GM21360 (cell line): ENCODE results near the gene DDX10.

Source experiments
- ATAC-seq: cut with Tn5 transposase; IDR thresholded peaks from one replicate; pipeline ENCODE4 v1.9.1; 2021; ENCODE audit warnings: mild to moderate bottlenecking, moderate library complexity; ENCODE audit not compliant: unreplicated experiment

The DDX10 gene

GRCh38 chr11:108865406-108865805, 200.5 kb downstream of the DDX10 start:
- no peak for ATAC-seq

DNA sequence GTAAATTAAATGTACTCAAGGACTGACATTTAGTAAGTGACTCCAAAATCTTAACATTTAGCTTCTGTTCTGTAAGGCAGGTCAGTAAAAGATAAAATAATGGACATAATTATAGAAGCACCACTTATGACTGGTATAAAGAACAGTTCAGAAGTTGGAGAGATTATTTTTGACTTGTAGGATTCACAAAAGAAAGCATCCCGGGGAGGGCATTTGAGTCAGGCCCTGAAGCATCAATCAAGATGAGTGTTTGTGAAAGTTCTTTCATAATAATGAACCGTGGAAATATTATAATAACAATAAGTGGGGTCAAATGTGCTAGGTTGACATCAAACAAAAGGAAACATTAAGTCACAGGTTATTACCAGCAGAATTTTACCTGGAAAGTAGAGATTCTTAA, 201.9 kb downstream of the DDX10 start:
- no peak for ATAC-seq

GRCh38 chr11:108870373-108871020, 205.6 kb downstream of the DDX10 start:
- no peak for ATAC-seq

DNA sequence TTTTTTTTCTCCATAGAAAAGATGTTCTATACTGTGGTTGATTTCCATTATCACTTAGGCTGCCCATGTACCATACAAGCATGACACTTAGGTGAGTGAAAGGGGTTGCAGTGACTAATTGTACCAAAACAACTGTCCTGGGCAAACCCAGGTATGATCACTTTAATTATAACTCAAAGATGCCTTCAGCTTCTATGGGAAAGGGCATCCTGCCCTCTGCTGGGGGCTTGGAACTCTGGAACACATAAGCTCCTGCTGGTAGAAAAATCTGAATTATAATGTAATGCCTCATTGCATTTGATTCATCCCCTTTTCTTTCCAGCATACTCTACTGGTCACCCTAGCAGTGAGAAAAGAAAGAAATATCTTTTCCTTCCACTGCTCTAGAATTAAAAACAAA, 206.3 kb downstream of the DDX10 start:
- no peak for ATAC-seq

DNA sequence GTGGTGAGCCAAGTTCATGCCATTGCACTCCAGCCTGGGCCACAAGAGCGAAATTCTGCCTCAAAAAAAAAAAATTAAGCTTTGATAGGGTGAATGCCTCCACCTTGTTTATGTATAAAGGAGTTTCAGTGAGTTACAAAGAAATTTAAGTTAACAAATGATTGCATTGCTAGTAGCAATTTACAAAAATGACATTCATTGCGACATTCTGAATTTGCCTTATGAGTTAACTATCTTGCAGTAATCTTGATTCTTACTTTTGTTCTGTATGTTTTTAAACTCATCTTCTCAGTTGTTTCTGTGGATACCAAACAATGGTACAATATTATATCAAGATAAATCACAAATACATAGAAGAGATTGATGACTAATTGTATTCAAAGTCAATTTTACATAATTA, 207.0 kb downstream of the DDX10 start:
- no peak for ATAC-seq

- ATAC-seq: no peak
Measured at GRCh38 chr11:108872781-108873291, 208.0 kb downstream of the DDX10 start.

GRCh38 chr11:108873310-108873709, 208.4 kb downstream of the DDX10 start:
- no peak for ATAC-seq

- ATAC-seq: no peak
Measured at GRCh38 chr11:108873941-108874340, 209.1 kb downstream of the DDX10 start.

DNA sequence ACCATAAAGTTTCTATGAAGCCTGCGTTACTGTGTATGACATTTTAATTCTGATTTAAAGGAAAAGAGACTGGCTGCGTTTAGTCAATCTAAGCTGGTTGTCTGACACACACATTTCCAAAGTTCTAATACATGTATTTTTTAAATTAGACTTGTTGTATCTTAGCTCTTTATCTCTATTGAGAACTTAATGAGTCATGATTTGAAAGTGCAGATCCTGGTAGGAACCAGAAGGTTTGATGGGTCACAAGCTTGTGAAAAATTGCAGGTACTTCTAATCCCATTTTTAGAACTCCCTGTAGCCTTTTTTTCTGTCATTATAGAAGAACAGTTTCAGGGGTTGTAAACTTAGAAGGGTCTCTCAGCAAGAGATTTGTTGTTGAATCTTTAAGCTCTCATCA, 210.3 kb downstream of the DDX10 start:
- no peak for ATAC-seq

DNA sequence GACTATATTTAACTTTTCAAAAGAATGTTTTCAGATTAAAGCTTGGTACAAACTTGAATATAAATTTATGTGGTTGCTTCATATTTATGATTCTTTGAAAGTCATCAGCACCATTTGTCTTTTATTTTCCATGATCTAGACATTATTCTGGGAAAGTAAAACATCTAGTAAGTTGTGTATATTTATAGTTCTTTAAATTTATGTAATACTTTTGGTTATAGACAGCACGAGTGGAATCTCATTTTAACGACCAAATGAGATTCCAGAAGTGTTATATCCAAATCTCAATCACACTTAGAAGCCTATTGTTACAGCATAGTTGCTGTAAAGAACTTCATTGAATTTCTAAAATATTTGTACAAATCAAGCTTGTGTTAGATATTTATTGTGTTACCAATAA, 212.3 kb downstream of the DDX10 start:
- no peak for ATAC-seq

DNA sequence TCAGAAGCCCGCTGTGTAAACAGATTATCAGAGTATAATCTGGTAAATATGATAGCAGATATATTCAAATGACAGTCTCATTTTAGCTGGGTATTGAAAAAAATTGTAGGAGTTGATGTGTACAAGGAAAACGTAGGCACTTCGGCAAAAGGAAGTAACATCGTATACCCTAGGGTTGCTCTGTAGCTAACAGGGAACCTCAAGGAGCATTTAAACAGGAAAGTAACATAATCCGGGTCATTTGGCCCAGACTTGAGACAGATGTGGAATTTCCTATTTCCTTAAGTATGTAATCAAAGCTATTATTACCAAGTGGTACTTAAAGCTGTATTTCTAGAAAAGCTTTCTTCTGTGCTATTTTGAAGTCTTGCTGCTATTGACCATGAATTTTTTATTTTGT, 215.6 kb downstream of the DDX10 start:
- ATAC-seq: no peak

DNA sequence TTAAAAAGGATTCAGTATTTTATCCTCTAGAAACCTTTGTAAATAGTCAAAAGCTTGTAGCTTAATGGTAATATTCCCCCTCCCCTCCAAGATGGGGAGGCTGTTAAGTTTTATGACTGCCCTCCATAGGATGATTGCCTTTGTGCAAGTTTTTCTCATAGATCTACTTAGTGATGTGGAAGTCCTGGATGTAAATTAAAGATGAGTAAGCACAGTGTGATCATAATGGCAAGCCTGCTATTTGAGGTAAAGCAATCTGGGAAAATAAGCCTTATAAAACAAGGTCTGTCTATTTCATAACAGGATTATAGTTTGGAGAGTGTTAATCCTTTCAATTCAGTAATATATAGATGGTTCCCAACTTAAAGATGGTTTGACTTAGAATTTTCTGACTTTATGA, 216.3 kb downstream of the DDX10 start:
- ATAC-seq: no peak

DNA sequence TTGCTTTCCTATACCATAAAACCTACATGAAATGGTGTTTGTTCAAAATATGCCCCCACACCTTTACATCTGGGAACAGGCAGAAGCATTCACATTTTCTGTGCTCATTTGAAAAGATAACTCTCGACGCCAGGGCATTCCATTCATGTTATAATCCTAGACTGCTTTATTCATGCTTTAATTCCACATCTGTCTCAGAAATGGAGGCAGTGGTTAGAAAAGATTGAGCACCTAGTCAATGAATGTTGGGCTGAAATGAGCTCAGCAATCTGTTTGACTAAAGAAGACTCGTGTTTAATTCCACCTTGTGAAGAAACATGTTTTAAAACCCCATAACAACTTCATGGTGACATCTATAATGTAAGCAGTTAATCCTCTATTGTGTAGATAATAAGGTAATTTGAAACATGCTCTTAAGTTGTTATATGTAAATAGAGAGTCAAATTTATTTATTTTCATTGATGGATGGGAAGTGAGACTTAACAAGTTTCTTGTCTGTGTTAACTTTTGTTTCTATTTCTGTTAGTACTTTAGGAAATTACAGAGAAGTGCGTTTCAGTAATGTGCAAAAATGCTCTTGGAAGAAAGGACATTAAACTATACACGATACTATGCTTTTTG, 217.5 kb downstream of the DDX10 start:
- ATAC-seq: no peak

DNA sequence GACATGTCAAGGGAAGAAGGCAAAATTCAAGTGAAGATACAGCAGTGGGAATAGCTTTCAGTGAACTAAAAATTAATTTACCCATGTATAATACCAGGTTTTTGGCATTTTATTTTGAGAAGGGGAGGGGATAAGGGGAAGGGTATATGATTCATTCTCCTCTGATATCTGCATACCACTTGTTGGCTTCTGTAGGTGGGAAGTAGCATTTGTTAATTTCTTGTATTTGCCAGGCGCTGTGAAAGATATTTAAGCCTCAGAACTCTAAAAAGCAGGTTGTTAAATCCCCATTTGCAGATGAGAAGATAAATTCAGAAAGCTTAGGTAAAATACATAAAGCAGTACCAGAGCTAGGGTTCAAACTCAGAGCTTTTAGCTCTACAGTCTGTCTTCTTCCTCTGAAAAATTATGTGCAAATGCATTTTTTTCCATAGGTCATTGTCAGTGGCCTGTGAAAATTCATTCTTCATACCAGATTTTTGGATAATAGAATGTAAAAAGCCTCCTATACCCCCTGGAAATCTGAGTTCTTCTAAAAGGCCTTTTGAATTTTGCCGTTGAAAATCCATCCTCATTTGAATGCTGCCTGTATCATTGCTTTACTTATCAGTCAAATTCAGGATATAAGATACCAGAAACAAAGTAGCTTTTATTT, 221.3 kb downstream of the DDX10 start:
- no peak for ATAC-seq

DNA sequence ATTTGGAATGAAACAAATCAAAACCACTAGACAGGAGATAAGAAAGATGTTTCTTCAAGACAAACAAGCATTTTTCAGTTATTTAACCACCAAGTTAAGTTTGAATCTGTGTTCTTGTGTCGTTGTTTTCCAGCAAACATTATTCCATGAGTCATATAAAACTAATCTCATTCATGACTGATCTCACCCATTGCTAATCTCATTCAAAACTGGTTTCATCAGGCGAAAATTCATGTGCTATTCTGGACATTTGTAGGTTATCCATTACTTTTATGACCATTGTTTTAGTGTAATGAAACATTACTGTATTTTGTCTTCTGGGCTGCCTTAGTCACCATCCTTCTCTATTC, 221.8 kb downstream of the DDX10 start:
- no peak for ATAC-seq

DNA sequence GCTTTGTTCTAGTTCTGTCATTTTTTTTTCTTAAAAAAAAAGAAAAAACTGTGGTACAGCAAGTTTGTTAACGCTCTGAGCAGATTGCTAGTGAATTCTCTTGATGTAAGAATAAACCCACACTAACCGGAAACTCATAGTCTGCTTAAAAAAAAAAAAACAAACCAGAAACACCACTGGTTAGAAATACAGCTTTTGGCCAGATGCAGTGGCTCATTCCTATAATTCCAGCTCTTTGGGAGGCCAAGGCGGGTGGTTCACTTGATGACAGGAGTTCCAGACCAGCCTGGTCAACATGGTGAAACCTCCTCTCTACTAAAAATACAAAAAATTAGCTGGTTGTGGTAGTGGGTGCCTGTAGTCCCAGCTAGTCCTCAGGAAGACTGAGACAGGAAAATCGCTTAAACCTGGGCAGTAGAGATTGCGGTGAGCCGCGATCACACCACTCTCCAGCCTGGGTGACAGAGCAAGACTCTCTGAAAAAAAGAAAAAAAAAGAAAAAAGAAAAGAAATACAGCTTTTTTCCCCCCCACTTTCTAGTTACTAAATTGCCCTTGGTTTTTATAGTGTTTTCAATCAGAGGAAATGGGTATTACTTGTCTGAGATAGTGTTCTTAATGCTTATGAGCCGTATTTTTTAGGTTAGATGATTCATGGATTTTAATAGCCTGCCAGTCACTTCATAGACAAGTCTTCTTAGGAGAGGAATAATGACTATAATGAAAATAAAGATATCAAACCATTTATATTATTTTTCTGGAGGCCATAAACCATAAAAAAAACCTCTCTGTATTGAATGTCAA, 222.8 kb downstream of the DDX10 start:
- no peak for ATAC-seq

DNA sequence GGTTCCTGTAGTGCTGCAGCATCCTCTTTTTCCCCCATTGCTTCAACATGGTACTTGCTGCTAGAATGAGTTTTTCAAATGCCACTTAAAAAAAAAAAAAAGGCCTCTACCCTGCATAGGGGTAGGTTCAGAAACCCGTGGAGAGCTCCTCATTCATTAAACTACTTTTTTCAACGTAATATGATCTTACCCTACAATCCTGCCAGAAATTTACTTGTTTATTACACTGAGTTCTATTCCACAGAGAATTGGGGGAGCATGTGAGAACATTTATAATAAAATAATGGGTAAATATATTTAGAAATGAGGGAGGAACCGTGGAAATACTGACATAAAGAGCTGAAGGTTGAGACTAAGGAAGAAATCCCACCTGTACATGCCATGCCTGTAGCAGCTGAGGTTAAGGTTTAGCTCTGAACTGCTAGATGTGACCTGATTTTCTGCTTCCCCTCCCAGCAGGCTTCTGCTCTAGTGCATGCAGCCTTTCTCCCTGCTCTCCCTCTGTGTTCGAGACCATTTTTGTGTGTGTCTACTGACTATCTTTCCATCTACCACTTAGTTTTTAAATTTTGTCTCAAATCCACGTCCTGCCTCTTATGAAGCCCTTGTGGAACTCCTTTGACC, 225.7 kb downstream of the DDX10 start:
- ATAC-seq: no peak

DNA sequence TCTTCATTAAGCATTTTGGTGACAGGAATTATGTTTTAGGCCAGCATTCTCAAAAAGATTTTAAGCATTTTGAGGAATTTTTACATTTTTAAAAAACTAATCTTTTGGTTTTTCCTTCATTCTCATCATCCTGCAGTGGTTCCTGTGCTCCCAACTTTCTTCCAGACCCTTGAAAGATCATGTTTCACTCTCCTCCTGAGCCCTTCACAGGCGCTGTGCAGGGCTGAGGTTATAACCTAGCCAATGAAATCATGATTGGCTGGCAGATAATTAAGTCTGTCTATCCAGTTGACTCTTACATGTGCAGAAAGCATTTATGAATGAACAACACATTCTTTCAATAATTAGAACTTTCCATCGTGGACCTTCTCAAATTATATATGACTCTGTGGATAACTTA, 226.3 kb downstream of the DDX10 start:
- ATAC-seq: no peak

DNA sequence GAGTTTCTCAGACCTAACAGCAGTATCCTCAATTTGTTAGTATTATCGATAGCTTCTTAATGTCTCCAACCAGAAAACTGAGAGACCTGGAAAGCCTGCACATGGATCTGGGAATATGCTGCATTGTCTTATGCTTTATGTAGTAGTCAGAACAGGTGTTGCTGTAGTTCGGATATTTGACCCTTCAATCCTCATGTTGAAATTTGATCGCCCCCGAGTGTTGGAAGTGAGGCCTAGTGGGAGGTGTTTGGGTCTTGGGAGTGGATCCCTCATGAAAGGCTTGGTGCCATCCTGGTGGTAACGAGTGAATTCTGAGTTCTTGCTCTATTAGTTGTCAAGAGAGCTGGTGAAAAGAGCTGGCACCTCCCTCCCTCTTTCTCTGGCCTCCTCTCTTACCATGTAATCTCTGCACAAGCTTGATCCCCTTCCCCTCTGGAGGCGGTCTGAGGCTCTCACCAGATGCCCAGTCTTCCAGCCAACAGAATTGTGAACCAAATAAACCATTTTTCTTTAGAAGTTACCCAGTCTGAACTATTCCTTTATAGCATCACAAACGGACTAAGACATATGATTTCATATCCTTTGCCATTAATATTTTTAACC, 227.1 kb downstream of the DDX10 start:
- no peak for ATAC-seq

GRCh38 chr11:108895579-108896480, 231.0 kb downstream of the DDX10 start:
- peak; percentile 78 for ATAC-seq
